HG03159 (cell line): ENCODE measurements around the gene ASCL4.

Experiments
- ATAC-seq: cut with Tn5 transposase; IDR thresholded peaks from one replicate; pipeline ENCODE4 v1.9.1; 2021; ENCODE audit warnings: mild to moderate bottlenecking, moderate library complexity; ENCODE audit not compliant: unreplicated experiment

ASCL4 gene

GRCh38 chr12:107778383-107779025 is 4.0 kb downstream of the ASCL4 start:
- no peak for ATAC-seq

GRCh38 chr12:107779077-107779831 is 4.8 kb downstream of the ASCL4 start:
- peak; percentile 73 for ATAC-seq

- no peak for ATAC-seq
Measured at GRCh38 chr12:107780298-107780697, 5.8 kb downstream of the ASCL4 start.

GRCh38 chr12:107782067-107782466 is 7.6 kb downstream of the ASCL4 start:
- ATAC-seq, result no peak

GRCh38 chr12:107783406-107784376 is 9.2 kb downstream of the ASCL4 start:
- ATAC-seq, result peak; percentile 56

GRCh38 chr12:107788281-107788680 is 13.8 kb downstream of the ASCL4 start:
- ATAC-seq, result no peak

- no peak for ATAC-seq
Measured at GRCh38 chr12:107788690-107789458, 14.4 kb downstream of the ASCL4 start.

GRCh38 chr12:107791465-107792089 is 17.1 kb downstream of the ASCL4 start:
- no peak for ATAC-seq

GRCh38 chr12:107794451-107794850 is 19.9 kb downstream of the ASCL4 start:
- no peak for ATAC-seq

- no peak for ATAC-seq
Measured at GRCh38 chr12:107798580-107798979, 24.1 kb downstream of the ASCL4 start.

GRCh38 chr12:107801150-107801549 is 26.6 kb downstream of the ASCL4 start:
- ATAC-seq, result no peak

GRCh38 chr12:107803092-107803491 is 28.6 kb downstream of the ASCL4 start:
- no peak for ATAC-seq

- ATAC-seq, result no peak
Measured at GRCh38 chr12:107805488-107806180, 31.1 kb downstream of the ASCL4 start.

- ATAC-seq, result no peak
Measured at GRCh38 chr12:107807471-107808150, 33.1 kb downstream of the ASCL4 start.

GRCh38 chr12:107817250-107817649 is 42.7 kb downstream of the ASCL4 start:
- no peak for ATAC-seq

GRCh38 chr12:107818984-107819383 is 44.5 kb downstream of the ASCL4 start:
- ATAC-seq, result no peak

GRCh38 chr12:107822356-107822755 is 47.9 kb downstream of the ASCL4 start:
- no peak for ATAC-seq
